NCI-H1092 treated with DMSO at 0.1 percent for 48 hours (cell line): ENCODE measurements around the gene RHOT2.
A peak's percentile ranks its signal among the peaks of the same experiment; 100 is the strongest.

ENCODE experiments used
- DNase-seq: peaks from one replicate; lab custom pipeline; 2025; lab: John Stamatoyannopoulos, UW

The RHOT2 gene

GRCh38 chr16:667780-668518 is at the start of gene RHOT2:
TSS of gene RHOT2 (plus strand) at chr16:668132. CDS start at chr16:668200, 68 bp downstream.
- DNase-seq, result peak; percentile 89

- DNase-seq, result no peak
Observed at GRCh38 chr16:619476-620100, 48.3 kb upstream of the RHOT2 start.

DNA sequence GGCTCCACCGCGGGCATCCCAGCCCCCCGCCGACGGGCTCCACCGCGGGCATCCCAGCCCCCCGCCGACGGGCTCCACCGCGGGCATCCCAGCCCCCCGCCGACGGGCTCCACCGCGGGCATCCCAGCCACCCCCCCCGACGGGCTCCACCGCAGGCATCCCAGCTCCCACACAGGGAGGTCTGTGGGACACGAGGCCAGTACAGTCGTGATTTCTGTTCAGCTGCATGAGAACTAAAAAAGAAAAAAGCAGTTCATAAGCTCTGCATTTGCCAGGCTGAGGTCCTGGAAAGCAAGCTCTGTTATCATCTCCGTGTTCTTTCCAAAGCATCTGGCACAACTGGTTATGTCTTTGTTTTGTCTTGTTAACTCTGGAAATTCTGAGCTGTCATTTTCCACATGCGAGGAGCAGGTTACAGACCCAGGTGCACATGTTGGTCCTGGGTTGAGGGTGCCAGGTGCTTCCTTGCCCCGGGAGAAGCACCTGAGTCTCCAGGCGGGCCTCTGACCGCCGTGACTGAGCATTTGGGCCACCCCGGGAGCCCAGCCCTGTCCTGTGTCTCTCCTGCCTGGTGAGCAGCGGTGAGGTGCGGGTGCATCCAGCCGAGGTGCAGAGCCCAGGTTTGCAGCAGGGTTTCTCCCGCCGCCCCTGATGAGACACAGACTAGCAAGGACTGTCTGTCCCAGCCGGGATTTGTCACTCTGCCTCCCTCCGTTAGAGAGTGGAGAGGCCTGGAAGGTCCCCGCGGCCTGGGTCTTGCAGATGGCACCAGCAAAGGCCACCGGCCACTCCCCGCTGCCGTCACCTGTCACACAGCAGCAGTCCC is 47.0 kb upstream of the RHOT2 start:
- no peak for DNase-seq

DNA sequence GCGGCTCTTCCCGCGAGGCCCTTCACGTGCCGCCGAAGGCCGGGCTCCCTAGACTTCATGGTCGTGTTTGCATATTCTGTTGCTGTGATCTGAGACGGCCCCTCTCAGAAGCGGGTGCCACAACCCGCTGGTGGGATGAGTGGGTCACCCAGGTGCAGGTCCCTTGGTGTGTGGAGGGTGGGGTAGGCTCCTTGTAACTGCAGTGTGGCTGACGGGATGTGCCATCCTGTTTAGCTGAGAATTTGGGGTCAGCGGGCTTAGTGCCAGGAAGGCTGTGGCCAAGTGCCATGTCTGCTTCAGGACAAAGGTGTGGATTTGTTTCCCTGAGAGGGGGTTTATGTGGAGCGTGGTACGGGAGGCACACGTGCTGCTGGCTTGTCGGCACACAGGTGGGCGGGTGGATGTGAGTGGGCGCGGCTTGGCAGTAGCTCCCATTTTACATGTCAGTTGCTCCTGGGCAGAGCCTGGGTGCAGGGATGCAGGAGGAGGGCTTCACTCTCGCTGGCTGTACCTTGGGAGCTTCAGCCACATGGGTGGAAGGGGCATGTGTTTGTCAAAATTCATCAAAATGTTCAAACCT is 46.3 kb upstream of the RHOT2 start:
- DNase-seq, result peak; percentile 55

DNA sequence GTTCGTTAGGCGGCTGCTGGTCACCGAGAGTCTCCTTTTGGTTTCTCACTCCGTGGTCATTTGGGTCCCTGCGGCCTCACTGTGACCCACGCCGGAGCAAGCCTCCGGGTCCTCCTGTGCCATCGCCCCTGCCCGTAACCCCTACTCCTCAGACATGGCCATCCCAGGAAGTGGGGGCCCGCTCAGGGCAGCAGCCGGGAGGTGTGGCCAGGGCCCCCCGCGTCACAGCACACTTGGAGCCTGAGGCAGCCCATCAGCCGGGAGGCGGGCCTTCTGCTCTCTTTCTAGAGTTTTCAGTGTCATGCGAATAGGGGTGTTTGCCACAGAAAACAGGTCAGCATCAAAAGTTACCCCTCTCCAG is 45.0 kb upstream of the RHOT2 start:
- DNase-seq, result no peak

- DNase-seq, result no peak
Observed at GRCh38 chr16:624526-625070, 43.3 kb upstream of the RHOT2 start.

- DNase-seq, result no peak
Observed at GRCh38 chr16:625117-625976, 42.6 kb upstream of the RHOT2 start.

- no peak for DNase-seq
Observed at GRCh38 chr16:625977-626765, 41.8 kb upstream of the RHOT2 start.

- no peak for DNase-seq
Observed at GRCh38 chr16:626787-627453, 41.0 kb upstream of the RHOT2 start.

GRCh38 chr16:627454-628239 is 40.3 kb upstream of the RHOT2 start:
- peak; percentile 16 for DNase-seq

GRCh38 chr16:628321-629061 is 39.4 kb upstream of the RHOT2 start:
- no peak for DNase-seq

DNA sequence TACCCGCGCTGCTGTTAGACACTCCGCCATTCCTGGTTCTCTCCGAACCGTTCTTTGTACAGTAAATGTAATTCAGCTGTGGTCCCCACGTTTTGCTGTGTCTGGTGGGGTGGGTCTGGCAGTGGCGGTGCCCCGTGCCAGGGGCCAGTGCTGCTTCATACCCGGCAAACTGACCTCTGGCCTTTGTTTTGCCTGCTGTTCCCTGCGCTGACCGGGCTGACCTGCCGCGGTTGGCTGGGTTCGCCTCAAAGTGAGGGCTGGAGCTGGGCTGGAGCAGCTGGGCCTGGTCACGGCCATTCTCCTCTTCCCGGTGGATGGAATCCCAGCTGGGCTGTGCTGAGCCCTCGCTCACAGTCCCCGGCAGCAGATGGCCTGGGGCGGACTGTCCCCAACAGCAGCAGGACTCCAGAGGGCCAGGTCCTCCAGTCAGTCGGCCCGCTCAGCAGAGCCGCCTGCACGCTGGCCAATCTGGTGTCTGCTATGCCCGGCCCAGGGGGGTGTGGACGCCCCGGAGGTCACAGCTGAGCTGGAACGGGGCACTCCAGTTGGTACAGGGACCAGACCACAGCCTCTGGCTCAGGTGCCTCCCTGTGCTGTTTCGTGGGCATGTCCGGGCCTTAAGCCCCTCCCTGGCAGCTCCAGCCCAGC is 38.6 kb upstream of the RHOT2 start:
- DNase-seq, result no peak

DNA sequence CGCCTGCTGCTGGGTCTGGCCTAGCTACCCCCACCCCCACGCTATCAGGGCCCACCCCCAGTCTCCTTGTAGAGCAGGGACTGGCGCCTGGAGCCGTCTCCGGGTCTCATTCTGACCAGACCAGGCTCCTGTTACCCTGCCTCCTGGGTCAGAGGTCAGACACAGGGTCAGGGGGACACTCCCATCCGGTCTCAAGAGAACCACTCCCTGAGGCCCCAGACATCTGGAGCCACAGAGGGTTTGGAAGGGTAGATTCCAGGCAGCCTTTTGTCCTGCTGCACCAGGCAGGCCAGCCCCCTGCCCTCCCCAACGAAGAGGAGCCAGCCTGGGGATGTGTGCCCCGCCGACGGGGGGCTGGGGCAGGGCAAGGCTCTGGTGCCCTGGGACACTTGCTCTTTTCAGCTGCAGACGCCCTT is 38.1 kb upstream of the RHOT2 start:
- DNase-seq, result no peak

DNA sequence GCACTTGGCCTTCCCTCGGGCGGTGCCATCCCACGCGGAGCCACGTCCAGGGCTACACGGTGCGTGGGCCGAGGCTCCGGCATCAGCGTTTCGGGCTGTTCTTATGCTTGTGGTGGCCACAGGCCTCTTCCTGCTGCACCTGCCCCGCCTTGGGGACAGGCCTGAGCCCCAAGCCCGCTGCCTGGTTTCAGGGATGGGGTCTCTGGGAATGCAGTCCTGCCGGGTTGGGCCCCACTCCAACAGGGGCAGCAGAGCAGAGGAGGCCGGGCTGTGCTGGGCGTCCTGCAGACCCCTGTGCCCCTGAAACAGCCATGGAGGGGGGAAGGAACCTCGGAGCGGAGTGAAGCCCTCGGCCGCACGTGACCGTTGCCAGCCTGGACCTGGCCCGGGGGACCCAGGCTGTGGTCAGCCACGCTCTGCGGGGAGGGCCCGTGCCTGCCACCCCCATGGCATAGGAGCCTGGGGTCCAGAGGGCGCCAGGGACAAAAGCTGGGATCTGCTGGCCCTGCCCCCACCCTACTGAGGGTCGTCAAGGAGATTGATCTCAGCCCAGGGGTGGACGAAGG is 37.6 kb upstream of the RHOT2 start:
- no peak for DNase-seq

- no peak for DNase-seq
Observed at GRCh38 chr16:630815-631405, 37.0 kb upstream of the RHOT2 start, which contains the start of gene WFIKKN1. TSS of gene WFIKKN1 (plus strand) at chr16:630985. CDS start at chr16:631254, 269 bp downstream.

GRCh38 chr16:631808-632358 is 36.0 kb upstream of the RHOT2 start:
- no peak for DNase-seq
